ENCODE data around the gene MICOS13.

MICOS13 gene

GRCh38 chr19:5664515-5664914, 15.8 kb downstream of the MICOS13 start:
- peaks cover under 1% of the 10 kb centered on the region; the same call in 1 of the 2 replicates for H3F3A ChIP-seq (ENCODE audit: insufficient read depth, low read length)
- H4K20me1 ChIP-seq (ENCODE audit: insufficient read depth, low read length), result no peaks in the 10 kb centered on the region
- H3K27me3 ChIP-seq (replicated peaks; ENCODE audit: insufficient read depth, low read length), result no peaks in the 10 kb centered on the region
- H3K79me2 ChIP-seq (ENCODE audit: low read length), result peaks cover 34% of the 10 kb centered on the region
- no peak overlapping the region for H3K4me3 ChIP-seq (ENCODE audit: low read length)
- H3K27ac ChIP-seq (ENCODE audit: low read length), result no peak overlapping the region
- no peaks in the 10 kb centered on the region for H3K9me2 ChIP-seq (replicated peaks; ENCODE audit: insufficient read depth, low read length)
- no peak for DNase-seq
- TF ChIP-seq EZH2 (optimal IDR thresholded peaks at IDR 0.05; ENCODE audit: low read depth, low read length) (no peak), CTCF (IDR thresholded peaks at IDR 0.05; ENCODE audit: low read length) (no peak), EZH2phosphoT487 (IDR thresholded peaks at IDR 0.05; ENCODE audit: low read length) (no peak)
- no peak overlapping the region for H2AFZ ChIP-seq (ENCODE audit: low read length)
- no peak overlapping the region for H3K4me2 ChIP-seq (ENCODE audit: low read depth, low read length)
- no peaks in the 10 kb centered on the region for H3K9me3 ChIP-seq (replicated peaks; ENCODE audit: insufficient read depth, low read length)
- H3K4me1 ChIP-seq (ENCODE audit: low read length), result no peaks in the 10 kb centered on the region
- H3K9ac ChIP-seq (ENCODE audit: low read length), result no peak overlapping the region
- peaks cover 35% of the 10 kb centered on the region for H3K36me3 ChIP-seq (replicated peaks; ENCODE audit: insufficient read depth, low read length)

GRCh38 chr19:5663904-5664303, 16.4 kb downstream of the MICOS13 start:
- no peak overlapping the region for H3K9ac ChIP-seq (ENCODE audit: low read length)
- H3K79me2 ChIP-seq (ENCODE audit: low read length), result peaks cover 34% of the 10 kb centered on the region
- H3K27me3 ChIP-seq (replicated peaks; ENCODE audit: insufficient read depth, low read length), result no peaks in the 10 kb centered on the region
- no peaks in the 10 kb centered on the region for H3K9me3 ChIP-seq (replicated peaks; ENCODE audit: insufficient read depth, low read length)
- H3K4me2 ChIP-seq (ENCODE audit: low read depth, low read length), result no peak overlapping the region
- no peak for DNase-seq
- no peaks in the 10 kb centered on the region for H4K20me1 ChIP-seq (ENCODE audit: insufficient read depth, low read length)
- H2AFZ ChIP-seq (ENCODE audit: low read length), result no peak overlapping the region
- peaks cover 33% of the 10 kb centered on the region for H3K36me3 ChIP-seq (replicated peaks; ENCODE audit: insufficient read depth, low read length)
- H3F3A ChIP-seq (ENCODE audit: insufficient read depth, low read length), result no peaks in the 10 kb centered on the region
- no peaks in the 10 kb centered on the region for H3K4me1 ChIP-seq (ENCODE audit: low read length)
- TF ChIP-seq CTCF (IDR thresholded peaks at IDR 0.05; ENCODE audit: low read length) (no peak), EZH2phosphoT487 (IDR thresholded peaks at IDR 0.05; ENCODE audit: low read length) (no peak), EZH2 (optimal IDR thresholded peaks at IDR 0.05; ENCODE audit: low read depth, low read length) (no peak)
- H3K4me3 ChIP-seq (ENCODE audit: low read length), result no peak overlapping the region
- H3K9me2 ChIP-seq (replicated peaks; ENCODE audit: insufficient read depth, low read length), result no peaks in the 10 kb centered on the region
- no peak overlapping the region for H3K27ac ChIP-seq (ENCODE audit: low read length)

- peaks cover 29% of the 10 kb centered on the region for H3K36me3 ChIP-seq (replicated peaks; ENCODE audit: insufficient read depth, low read length)
- H3K9me2 ChIP-seq (replicated peaks; ENCODE audit: insufficient read depth, low read length), result no peaks in the 10 kb centered on the region
- H3K4me2 ChIP-seq (ENCODE audit: low read depth, low read length), result no peak overlapping the region
- no peak overlapping the region for H3K27ac ChIP-seq (ENCODE audit: low read length)
- no peaks in the 10 kb centered on the region for H3F3A ChIP-seq (ENCODE audit: insufficient read depth, low read length)
- H2AFZ ChIP-seq (ENCODE audit: low read length), result no peak overlapping the region
- no peaks in the 10 kb centered on the region for H4K20me1 ChIP-seq (ENCODE audit: insufficient read depth, low read length)
- no peaks in the 10 kb centered on the region for H3K27me3 ChIP-seq (replicated peaks; ENCODE audit: insufficient read depth, low read length)
- no peak overlapping the region for H3K9ac ChIP-seq (ENCODE audit: low read length)
- no peak for DNase-seq
- H3K4me3 ChIP-seq (ENCODE audit: low read length), result no peak overlapping the region
- no peaks in the 10 kb centered on the region for H3K4me1 ChIP-seq (ENCODE audit: low read length)
- TF ChIP-seq CTCF (IDR thresholded peaks at IDR 0.05; ENCODE audit: low read length), result no peak
- TF ChIP-seq EZH2phosphoT487 (IDR thresholded peaks at IDR 0.05; ENCODE audit: low read length), result no peak
- TF ChIP-seq EZH2 (optimal IDR thresholded peaks at IDR 0.05; ENCODE audit: low read depth, low read length), result no peak
- no peaks in the 10 kb centered on the region for H3K9me3 ChIP-seq (replicated peaks; ENCODE audit: insufficient read depth, low read length)
- peaks cover 44% of the 10 kb centered on the region for H3K79me2 ChIP-seq (ENCODE audit: low read length)
Measured at GRCh38 chr19:5661483-5661882, 18.8 kb downstream of the MICOS13 start.
